SW 1271 (cell line): ENCODE data around the gene RNF214.
A peak's percentile ranks its signal among the peaks of the same experiment; 100 is the strongest.
"Not testable (repeated sequence)": the region's sequence is repeated elsewhere in the genome, so short reads cannot be mapped to it uniquely, and the experiment has no call there.

Source experiments
- DNase-seq, 2 experiments: peaks; one replicate each; lab custom pipeline; 2025; lab: John Stamatoyannopoulos, UW

RNF214 gene

GRCh38 chr11:117315285-117316196, 83.1 kb downstream of the RNF214 start:
- no peak for DNase-seq

DNA sequence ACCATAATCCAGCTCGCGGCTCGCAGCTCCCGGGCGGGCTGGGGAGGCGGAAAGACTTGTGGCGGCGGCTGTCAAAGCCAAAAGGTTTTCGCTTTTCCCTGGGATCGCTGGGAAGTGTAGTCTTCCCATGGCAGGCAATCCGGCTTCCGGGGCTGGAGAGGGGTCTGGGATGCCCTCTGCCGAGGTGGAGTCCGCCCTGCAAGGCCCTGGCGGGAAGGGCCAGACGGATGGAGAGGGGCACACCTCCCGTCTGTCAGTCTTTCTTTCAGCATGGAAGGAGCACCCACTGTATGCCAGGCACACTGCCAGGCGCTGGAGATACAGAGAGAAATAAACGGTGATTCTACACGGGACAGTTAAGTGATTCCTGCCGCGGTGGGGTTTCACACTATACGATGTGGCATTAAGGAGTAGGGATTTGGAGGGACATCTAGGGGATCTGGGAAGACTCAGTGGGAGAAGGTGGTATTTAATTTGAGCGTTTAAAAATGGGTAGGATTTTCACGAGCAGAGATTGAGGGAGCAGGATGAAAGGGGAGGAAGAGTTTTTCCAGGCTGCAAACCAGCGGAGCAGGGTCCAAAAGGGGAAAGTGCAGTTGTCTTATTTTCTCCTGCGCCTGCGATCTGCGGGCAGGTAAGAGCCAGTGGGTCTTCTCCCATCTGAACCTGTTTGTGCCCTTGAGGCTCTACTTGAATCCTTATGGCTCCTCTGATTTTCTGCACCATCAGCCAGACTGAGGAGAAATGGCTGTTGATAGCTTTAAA, 83.9 kb downstream of the RNF214 start, which contains the start of gene BACE1:
BACE1 (minus strand) TSS at position 60 of the 765 bp plus-strand sequence. CDS start 461 bp downstream, outside the sequence.
- peak; percentile 38 to 67 for DNase-seq

GRCh38 chr11:117318738-117319137, 86.3 kb downstream of the RNF214 start:
- no peak for DNase-seq

GRCh38 chr11:117319214-117319840, 86.9 kb downstream of the RNF214 start:
- DNase-seq = no peak

- not testable (repeated sequence) for DNase-seq
Observed at GRCh38 chr11:117327255-117327566, 94.7 kb downstream of the RNF214 start.

GRCh38 chr11:117327567-117328374, 95.3 kb downstream of the RNF214 start, which contains the start of gene CEP164:
TSS of gene CEP164 (plus strand) at chr11:117327854. CDS start at chr11:117338587, 10,733 bp downstream.
- DNase-seq = peak; percentile 86

DNA sequence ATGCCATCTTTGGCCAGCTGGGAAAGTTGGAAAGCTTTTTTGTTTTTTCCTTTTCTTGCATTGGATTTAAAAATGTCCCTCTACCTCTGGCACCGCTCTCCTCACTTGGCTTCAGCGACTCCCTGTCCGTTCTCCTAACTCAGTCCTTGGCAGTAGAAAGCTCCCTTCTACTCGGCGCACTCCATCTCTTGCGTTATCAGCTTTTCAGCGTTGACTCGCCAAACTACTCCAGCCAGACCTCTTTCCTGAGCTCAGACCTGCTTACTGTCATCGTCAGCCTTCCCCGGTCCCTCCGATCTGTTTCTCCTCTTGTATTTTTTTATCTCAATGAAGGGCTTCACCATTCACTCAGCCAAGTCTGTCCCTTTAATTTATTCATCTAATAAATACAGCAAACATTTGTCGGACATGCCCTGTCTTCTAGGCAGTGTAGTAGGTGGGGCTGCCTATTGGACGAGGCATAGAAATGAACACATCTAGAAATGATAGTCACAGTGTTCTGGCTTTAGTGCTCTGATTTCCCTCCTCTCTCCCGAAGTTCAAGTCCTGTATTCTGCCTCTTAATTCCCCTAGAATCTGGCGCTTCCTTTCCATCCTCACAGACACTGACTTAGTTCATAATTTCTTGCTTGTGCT, 96.0 kb downstream of the RNF214 start:
- peak in 1 of 2 experiments; percentile 37 for DNase-seq

- DNase-seq = no peak
Observed at GRCh38 chr11:117332843-117333242, 100.4 kb downstream of the RNF214 start.

DNA sequence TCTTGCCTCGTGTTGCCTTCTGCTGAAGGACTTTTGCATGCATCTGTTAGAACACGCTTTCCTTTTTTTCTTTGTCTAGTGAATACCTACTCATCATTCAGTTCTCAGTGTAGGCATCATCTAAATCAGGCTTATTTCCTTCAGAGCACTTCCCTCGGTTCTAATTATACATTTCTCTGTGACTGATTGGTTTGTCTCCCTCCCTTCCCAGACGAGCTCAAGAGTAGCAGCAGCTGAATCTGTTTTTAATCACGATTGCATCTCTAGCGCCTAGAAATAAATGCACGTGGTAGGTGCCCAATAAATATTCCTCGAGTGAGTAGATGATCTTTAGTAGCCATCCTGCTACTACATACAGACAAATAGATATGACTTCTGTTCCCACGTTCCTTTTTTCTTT, 101.4 kb downstream of the RNF214 start:
- no peak for DNase-seq

GRCh38 chr11:117334896-117335295, 102.4 kb downstream of the RNF214 start:
- DNase-seq = no peak

- no peak for DNase-seq
Observed at GRCh38 chr11:117335399-117335798, 102.9 kb downstream of the RNF214 start.
